ENCODE results near the gene TSPAN7.
A peak's percentile ranks its signal among the peaks of the same experiment; 100 is the strongest.

TSPAN7 gene

GRCh38 chrX:38651625-38652601 is 90.6 kb downstream of the TSPAN7 start:
- Mint-ChIP-seq H3K27me3 (no peaks in the 10 kb centered on the region), H3K27ac (no peak overlapping the region), H3K4me1 (no peaks in the 10 kb centered on the region), H3K4me3 (no peak overlapping the region), H3K36me3 (no peaks in the 10 kb centered on the region), H3K9me3 (no peaks in the 10 kb centered on the region)

GRCh38 chrX:38652934-38653442 is 91.6 kb downstream of the TSPAN7 start:
- Mint-ChIP-seq H3K27ac (no peak overlapping the region), H3K9me3 (no peaks in the 10 kb centered on the region), H3K4me1 (no peaks in the 10 kb centered on the region), H3K36me3 (no peaks in the 10 kb centered on the region), H3K27me3 (no peaks in the 10 kb centered on the region), H3K4me3 (no peak overlapping the region)

DNA sequence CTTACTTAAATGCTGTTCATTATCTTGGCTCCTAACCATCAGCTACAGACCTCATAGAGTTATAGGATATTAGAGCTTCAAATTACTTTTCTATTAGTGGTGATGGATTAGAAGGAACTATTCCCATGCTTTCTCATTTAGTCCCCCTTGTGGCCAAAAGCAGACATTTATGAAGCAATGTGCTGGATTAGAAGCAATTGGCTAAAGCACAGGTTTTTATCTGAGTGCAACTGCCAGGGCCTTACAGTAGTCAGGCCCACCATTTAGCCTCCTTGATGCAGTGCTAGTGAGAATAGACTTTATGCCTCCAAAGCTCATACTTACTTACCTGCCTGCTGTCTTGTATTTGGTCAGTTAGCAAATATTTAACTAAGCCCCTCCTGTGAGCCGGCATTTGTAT is 93.0 kb downstream of the TSPAN7 start:
- Mint-ChIP-seq H3K27ac (no peak overlapping the region), H3K4me3 (no peak overlapping the region), H3K9me3 (no peaks in the 10 kb centered on the region), H3K27me3 (no peaks in the 10 kb centered on the region), H3K36me3 (no peaks in the 10 kb centered on the region), H3K4me1 (no peaks in the 10 kb centered on the region)

DNA sequence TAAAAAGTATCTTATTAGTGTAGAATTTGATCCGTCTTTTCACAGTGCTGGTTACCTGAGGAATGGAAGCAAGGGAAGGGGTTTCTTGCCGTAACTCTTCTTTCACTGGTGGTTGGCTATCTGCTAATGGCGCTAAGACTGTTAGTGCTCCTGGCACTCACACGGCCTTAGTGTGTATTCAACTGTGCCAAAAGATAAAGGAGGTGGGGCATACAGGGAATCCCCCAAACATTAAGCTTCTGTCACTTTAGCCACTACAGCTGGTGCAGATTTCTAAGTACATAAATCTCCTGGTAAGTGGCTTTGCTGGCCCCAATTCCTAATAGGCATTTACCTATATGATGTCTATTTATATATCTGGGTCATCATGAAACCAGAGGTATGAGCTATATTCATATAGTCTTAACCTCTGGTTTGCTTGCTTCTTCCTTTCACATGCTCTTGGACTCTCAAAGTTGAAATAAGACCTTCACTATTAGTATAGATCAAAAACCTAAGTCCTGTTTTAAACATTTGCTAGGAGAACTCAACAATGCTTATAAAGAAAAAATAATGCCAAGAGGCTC is 95.1 kb downstream of the TSPAN7 start:
- no peaks in the 10 kb centered on the region for H3K4me1 Mint-ChIP-seq
- no peaks in the 10 kb centered on the region for H3K36me3 Mint-ChIP-seq
- H3K9me3 Mint-ChIP-seq: no peaks in the 10 kb centered on the region
- H3K27me3 Mint-ChIP-seq: no peaks in the 10 kb centered on the region
- no peak overlapping the region for H3K27ac Mint-ChIP-seq
- no peak overlapping the region for H3K4me3 Mint-ChIP-seq

DNA sequence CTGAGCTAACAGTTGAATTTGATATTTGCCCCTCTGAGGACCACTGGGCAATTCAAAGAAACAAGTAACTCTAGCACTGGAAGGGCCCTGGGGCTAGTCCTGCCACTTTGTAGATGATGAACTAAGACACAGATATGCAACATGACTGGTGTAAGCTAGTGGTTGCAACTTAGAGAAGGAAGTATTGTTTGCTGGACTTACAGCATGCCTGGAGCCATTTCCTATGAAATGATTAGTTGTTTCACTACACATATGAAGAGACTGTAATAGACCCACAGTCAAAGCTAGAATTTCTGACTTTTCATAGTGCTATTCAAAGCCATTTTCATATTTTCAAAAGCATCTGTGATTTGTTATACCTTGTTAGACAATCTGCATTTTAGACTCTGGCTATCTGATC is 96.2 kb downstream of the TSPAN7 start:
- Mint-ChIP-seq H3K9me3 (no peaks in the 10 kb centered on the region), H3K4me1 (no peaks in the 10 kb centered on the region), H3K4me3 (no peak overlapping the region), H3K27me3 (no peaks in the 10 kb centered on the region), H3K36me3 (no peaks in the 10 kb centered on the region), H3K27ac (no peak overlapping the region)

GRCh38 chrX:38660395-38661102 is 99.2 kb downstream of the TSPAN7 start:
- H3K27ac Mint-ChIP-seq: peak overlapping the region; percentile 19
- H3K9me3 Mint-ChIP-seq: no peaks in the 10 kb centered on the region
- no peaks in the 10 kb centered on the region for H3K36me3 Mint-ChIP-seq

GRCh38 chrX:38661103-38661441 is 99.7 kb downstream of the TSPAN7 start:
- no peaks in the 10 kb centered on the region for H3K27me3 Mint-ChIP-seq
- no peak overlapping the region for H3K4me3 Mint-ChIP-seq
- H3K4me1 Mint-ChIP-seq: no peaks in the 10 kb centered on the region
- no peak overlapping the region for H3K27ac Mint-ChIP-seq
- H3K36me3 Mint-ChIP-seq: no peaks in the 10 kb centered on the region
- H3K9me3 Mint-ChIP-seq: no peaks in the 10 kb centered on the region

More at GRCh38 chrX:38660395-38661102, 99.2 kb downstream of the TSPAN7 start:
- Mint-ChIP-seq H3K4me1 (no peaks in the 10 kb centered on the region), H3K4me3 (no peak overlapping the region), H3K27me3 (no peaks in the 10 kb centered on the region)

- Mint-ChIP-seq H3K27ac (no peak overlapping the region), H3K4me3 (no peak overlapping the region), H3K9me3 (no peaks in the 10 kb centered on the region), H3K4me1 (no peaks in the 10 kb centered on the region), H3K36me3 (no peaks in the 10 kb centered on the region), H3K27me3 (no peaks in the 10 kb centered on the region)
Measured at GRCh38 chrX:38661561-38661960, 100.2 kb downstream of the TSPAN7 start.

- Mint-ChIP-seq H3K36me3 (no peaks in the 10 kb centered on the region), H3K27ac (no peak overlapping the region), H3K9me3 (no peaks in the 10 kb centered on the region), H3K27me3 (no peaks in the 10 kb centered on the region), H3K4me1 (no peaks in the 10 kb centered on the region), H3K4me3 (no peak overlapping the region)
Measured at GRCh38 chrX:38662640-38663039, 101.3 kb downstream of the TSPAN7 start.

DNA sequence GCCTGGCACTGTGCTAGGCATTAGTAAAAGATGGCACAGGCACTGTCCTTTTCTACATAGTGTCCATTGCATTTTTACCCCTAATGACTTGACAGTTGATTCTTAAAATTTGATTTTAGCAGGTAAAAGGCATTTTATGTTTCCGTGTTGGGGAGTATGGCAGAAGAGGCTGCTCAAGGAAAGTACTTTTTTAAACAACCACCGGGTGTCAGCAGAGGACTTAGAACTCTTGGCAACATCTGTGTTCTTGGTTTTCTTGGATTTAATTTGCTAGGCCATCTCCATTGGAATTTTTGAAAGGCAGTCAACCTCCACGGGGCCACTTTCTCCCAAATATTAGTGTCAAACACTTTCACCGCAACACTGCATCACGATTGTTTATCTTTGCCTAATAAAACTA is 102.9 kb downstream of the TSPAN7 start:
- Mint-ChIP-seq H3K36me3 (no peaks in the 10 kb centered on the region), H3K4me1 (peaks cover under 1% of the 10 kb centered on the region), H3K4me3 (no peak overlapping the region), H3K27me3 (no peaks in the 10 kb centered on the region), H3K9me3 (no peaks in the 10 kb centered on the region), H3K27ac (no peak overlapping the region)

- Mint-ChIP-seq H3K9me3 (no peaks in the 10 kb centered on the region), H3K4me1 (peaks cover 7% of the 10 kb centered on the region), H3K36me3 (no peaks in the 10 kb centered on the region), H3K4me3 (no peak overlapping the region), H3K27me3 (no peaks in the 10 kb centered on the region), H3K27ac (no peak overlapping the region)
Measured at GRCh38 chrX:38666909-38667308, 105.6 kb downstream of the TSPAN7 start.

GRCh38 chrX:38668771-38669170 is 107.4 kb downstream of the TSPAN7 start:
- Mint-ChIP-seq H3K36me3 (no peaks in the 10 kb centered on the region), H3K27ac (no peak overlapping the region), H3K4me3 (no peak overlapping the region), H3K4me1 (peaks cover 7% of the 10 kb centered on the region), H3K27me3 (no peaks in the 10 kb centered on the region), H3K9me3 (no peaks in the 10 kb centered on the region)

DNA sequence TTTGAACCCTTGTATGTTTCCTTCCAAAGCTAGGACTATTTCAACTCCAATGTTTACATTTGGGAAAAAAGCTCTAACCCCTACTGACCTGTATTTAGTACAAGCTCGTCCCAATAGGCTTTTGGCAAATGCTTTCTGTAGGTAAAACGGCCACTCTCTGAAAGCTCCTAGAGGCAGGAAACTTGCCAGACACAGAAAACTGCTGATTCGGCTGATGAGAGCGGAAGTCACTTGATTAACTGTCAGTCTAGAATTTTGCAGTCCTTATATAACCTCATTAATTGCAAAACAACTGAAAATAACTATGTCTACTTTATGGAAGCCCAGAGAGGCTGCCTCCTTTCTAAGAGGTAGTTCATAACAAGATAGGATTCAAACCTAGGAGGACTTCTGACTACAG is 108.1 kb downstream of the TSPAN7 start:
- H3K27me3 Mint-ChIP-seq: no peaks in the 10 kb centered on the region
- no peak overlapping the region for H3K27ac Mint-ChIP-seq
- no peaks in the 10 kb centered on the region for H3K9me3 Mint-ChIP-seq
- H3K36me3 Mint-ChIP-seq: no peaks in the 10 kb centered on the region
- no peak overlapping the region for H3K4me3 Mint-ChIP-seq
- peaks cover 7% of the 10 kb centered on the region for H3K4me1 Mint-ChIP-seq

- Mint-ChIP-seq H3K4me1 (peaks cover 7% of the 10 kb centered on the region), H3K27ac (no peak overlapping the region), H3K4me3 (no peak overlapping the region), H3K9me3 (no peaks in the 10 kb centered on the region), H3K36me3 (no peaks in the 10 kb centered on the region), H3K27me3 (no peaks in the 10 kb centered on the region)
Measured at GRCh38 chrX:38672646-38673045, 111.3 kb downstream of the TSPAN7 start.

GRCh38 chrX:38675856-38676255 is 114.5 kb downstream of the TSPAN7 start:
- H3K36me3 Mint-ChIP-seq: no peaks in the 10 kb centered on the region
- peaks cover 2% of the 10 kb centered on the region for H3K27me3 Mint-ChIP-seq
- no peaks in the 10 kb centered on the region for H3K9me3 Mint-ChIP-seq
- H3K27ac Mint-ChIP-seq: no peak overlapping the region
- H3K4me1 Mint-ChIP-seq: no peaks in the 10 kb centered on the region
- no peak overlapping the region for H3K4me3 Mint-ChIP-seq

GRCh38 chrX:38678183-38678582 is 116.8 kb downstream of the TSPAN7 start:
- Mint-ChIP-seq H3K9me3 (no peaks in the 10 kb centered on the region), H3K36me3 (no peaks in the 10 kb centered on the region), H3K4me1 (no peaks in the 10 kb centered on the region), H3K27ac (no peak overlapping the region), H3K27me3 (peaks cover 2% of the 10 kb centered on the region), H3K4me3 (no peak overlapping the region)

Data from activated naive CD4-positive, alpha-beta T cell treated with anti-CD3 and anti-CD28 coated beads, Interleukin-2, amount 50 U/mL, for 24 hours (primary cell).